B cell (primary cell): ENCODE data around the gene INSIG1. TPM values are rescaled to one million over a fixed set of nuclear protein-coding genes. Genes with fewer than 3 reads are reported as not detected.

Experiments used
- ATAC-seq: fragments of 200-7000 bp; cut with Tn5 transposase; one replicate; pipeline ENCODE4 v1.10.0; 2021; ENCODE audit warnings: low read depth, mild to moderate bottlenecking, moderate number of reproducible peaks, moderate library complexity
- CTCF ChIA-PET: fragments of 350-600 bp; sonication (Branson Sonifier 250); formaldehyde crosslinking; loops from one replicate; lab custom pipeline; 2021; ENCODE audit warnings: antibody characterized with exemption, inconsistent platforms; lab: Charles Lee
- POLR2A ChIA-PET: fragments of 350-600 bp; sonication (Branson Sonifier 250); formaldehyde crosslinking; loops from one replicate; lab custom pipeline; 2021; ENCODE audit warnings: antibody characterized with exemption; lab: Charles Lee
- DNase-seq: peaks from one replicate; pipeline ENCODE4 v3.0.0; 2013
- H2AFZ ChIP-seq: 2 replicates; pipeline ENCODE4 v1.6.1; 2012; ENCODE audit warnings: mild to moderate bottlenecking, low read depth, low read length; ENCODE audit not compliant: insufficient read depth, poor library complexity, severe bottlenecking
- H3K27ac ChIP-seq, 2 donors: 1 replicate in 1 of 2; 2 replicates in 1 of 2; pipeline ENCODE4 v1.5.1; 2012 to 2013; ENCODE audit warnings: low read length in 2 of 2, mild to moderate bottlenecking in 2 of 2, moderate library complexity in 1 of 2
- H3K27me3 ChIP-seq, 4 experiments: fragments of 200-600 bp in 1 of 4; sonication (generic) in 1 of 4; replicated peaks in 1 of 4; 1 replicate in 2 of 4; 2 replicates in 2 of 4; pipeline versions ENCODE4 v1.6.1 to v1.7.0; 2013 to 2016; ENCODE audit warnings: low read length in 3 of 4, mild to moderate bottlenecking in 2 of 4, mixed read lengths in 1 of 4, moderate library complexity in 1 of 4; ENCODE audit not compliant: insufficient read depth in 4 of 4, control insufficient read depth in 3 of 4; ENCODE audit errors: control extremely low read depth in 1 of 4
- H3K36me3 ChIP-seq, 2 experiments: replicated peaks in 1 of 2; 1 replicate in 1 of 2; 2 replicates in 1 of 2; pipeline versions ENCODE4 v1.6.1 to v1.7.1; 2013; ENCODE audit warnings: low read length in 1 of 2; ENCODE audit not compliant: insufficient read depth in 2 of 2, control insufficient read depth in 1 of 2; ENCODE audit errors: control extremely low read depth in 1 of 2, extremely low read depth in 1 of 2
- H3K4me1 ChIP-seq, 2 donors: fragments of 200-600 bp in 1 of 2; sonication (generic) in 1 of 2; 1 replicate in 1 of 2; 2 replicates in 1 of 2; pipeline versions ENCODE4 v1.5.1 to v1.6.1; 2013 to 2017; ENCODE audit warnings: low read length in 2 of 2; ENCODE audit not compliant: control insufficient read depth in 2 of 2, insufficient read depth in 2 of 2
- H3K4me2 ChIP-seq: replicated peaks from 2 replicates; pipeline ENCODE3; 2012; ENCODE audit warnings: mild to moderate bottlenecking, low read depth, low read length; ENCODE audit not compliant: poor library complexity, severe bottlenecking
- H3K4me3 ChIP-seq, 5 experiments: fragments of 200-600 bp in 1 of 5; sonication (generic) in 1 of 5; 1 replicate in 3 of 5; 2 replicates in 2 of 5; pipeline versions ENCODE4 v1.5.1 to v1.7.0; 2011 to 2016; ENCODE audit warnings: low read length in 4 of 5, mild to moderate bottlenecking in 4 of 5, low read depth in 2 of 5, control low read depth in 1 of 5, moderate library complexity in 1 of 5; ENCODE audit not compliant: insufficient read depth in 1 of 5; ENCODE audit errors: control extremely low read depth in 1 of 5, extremely low read depth in 1 of 5
- H3K79me2 ChIP-seq: fragments of 200-600 bp; sonication (generic); one replicate; pipeline ENCODE4 v1.6.0; 2016; ENCODE audit warnings: low read length; ENCODE audit not compliant: control insufficient read depth, insufficient read depth
- H3K9ac ChIP-seq: fragments of 200-600 bp; sonication (generic); 2 replicates; pipeline ENCODE4 v1.6.1; 2017; ENCODE audit warnings: mild to moderate bottlenecking, low read length, moderate library complexity
- H3K9me3 ChIP-seq, 3 donors: one replicate each; pipeline versions ENCODE4 v1.6.1 to v1.7.1; 2013; ENCODE audit warnings: low read length in 2 of 3; ENCODE audit not compliant: control insufficient read depth in 2 of 3, insufficient read depth in 1 of 3; ENCODE audit errors: control extremely low read depth in 1 of 3
- H4K20me1 ChIP-seq: 2 replicates; pipeline ENCODE4 v1.6.0; 2012; ENCODE audit warnings: mild to moderate bottlenecking, low read length; ENCODE audit not compliant: insufficient read depth, control insufficient read depth, poor library complexity, severe bottlenecking
- H3K27ac Mint-ChIP-seq: one replicate; pipeline ENCODE4 v1.8.0; 2021; ENCODE audit warnings: mixed read lengths
- H3K27me3 Mint-ChIP-seq: one replicate; pipeline ENCODE4 v1.8.0; 2021; ENCODE audit warnings: mixed read lengths
- H3K4me1 Mint-ChIP-seq: one replicate; pipeline ENCODE4 v1.8.0; 2021; ENCODE audit warnings: mixed read lengths
- H3K4me3 Mint-ChIP-seq: one replicate; pipeline ENCODE4 v1.8.0; 2021; ENCODE audit warnings: mixed read lengths
- H3K9me3 Mint-ChIP-seq: one replicate; pipeline ENCODE4 v1.8.0; 2022; ENCODE audit warnings: mixed read lengths; ENCODE audit not compliant: insufficient read depth
- EZH2 ChIP-seq: IDR thresholded peaks from 2 replicates; pipeline ENCODE4 v1.6.1; 2012; ENCODE audit warnings: borderline replicate concordance, low read depth, mild to moderate bottlenecking, moderate library complexity, low read length; ENCODE audit not compliant: insufficient read depth, poor library complexity, severe bottlenecking
- WGBS: methylation state at CpG from one replicate; pipeline ENCODE4 v1.1.5; 2013; ENCODE audit warnings: missing lambda C conversion rate; ENCODE audit not compliant: insufficient coverage; 5-methylcytosine and 5-hydroxymethylcytosine counted together
- intact Hi-C: fragments of 100-400 bp; cut with micrococcal nuclease; formaldehyde crosslinking; loops from one replicate; pipeline ENCODE4 v1.10.0; 2022
- polyA plus RNA-seq: library from polyadenylated mRNA; depleted of rRNA; stranded (reverse); fragments of >200 nt; gene quantifications from 2 replicates; pipeline ENCODE4 v1.2.3, GENCODE V29; 2012
- total RNA-seq, 2 donors: library from RNA; stranded (reverse); fragments of 120-200 nt in 1 of 2; gene quantifications; 1 replicate in 1 of 2; 2 replicates in 1 of 2; pipeline versions ENCODE4 v1.2.3 to v1.2.4, GENCODE V29; 2013 to 2022
- TF ChIP-seq, protein P1 (sequence below): fragments of 200-600 bp; IDR thresholded peaks from one replicate; pipeline ENCODE4 v1.8.0; 2022; ENCODE audit warnings: antibody characterized with exemption, mild to moderate bottlenecking

INSIG1 gene
- total and polyA plus RNA-seq, 2 donors (not counting 1 experiment from before 2014, with no cell fraction given), result 32.2 to 56.2 TPM

DNA sequence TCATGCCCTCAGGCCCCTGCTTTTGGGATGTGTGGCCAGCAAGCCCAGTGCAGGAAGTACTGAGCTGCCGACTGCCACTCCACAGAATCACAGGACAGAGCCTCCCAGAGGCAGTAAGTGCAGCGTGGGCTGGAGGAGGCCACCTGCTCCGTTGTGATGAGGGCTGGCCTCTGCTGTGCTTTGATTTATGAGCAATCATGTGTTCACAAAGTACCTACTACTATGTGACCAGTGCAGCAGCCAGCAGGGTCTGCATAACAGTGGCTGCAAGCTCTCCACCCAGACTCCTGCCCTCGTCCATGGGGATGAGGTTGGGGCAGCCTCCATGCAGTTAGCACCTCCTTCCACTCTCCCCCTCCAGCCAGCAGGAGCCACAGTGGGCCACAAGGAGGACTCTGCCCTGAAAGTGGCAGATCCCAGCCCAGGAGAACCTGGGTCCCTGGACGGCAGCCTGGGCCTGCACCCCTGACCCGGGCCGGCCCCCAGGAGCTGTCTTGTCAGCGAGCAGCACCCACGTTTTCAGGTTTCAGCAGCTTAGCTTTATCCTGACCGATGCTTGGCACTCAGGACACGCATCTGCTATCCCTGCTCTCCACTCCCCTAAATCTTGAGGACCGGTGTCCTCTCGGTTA lies 37.7 kb upstream of the INSIG1 start:
- ATAC-seq, result no peak
- Histone ChIP-seq H4K20me1 (no peaks in the 10 kb centered on the region), H3K79me2 (no peaks in the 10 kb centered on the region), H3K9me3 (no peaks in the 10 kb centered on the region), H3K4me3 (no peak overlapping the region), H3K27ac (no peak overlapping the region), H3K9ac (no peak overlapping the region), H3K4me2 (no peak overlapping the region), H2AFZ (no peak overlapping the region), H3K4me1 (no peaks in the 10 kb centered on the region), H3K27me3 (no peaks in the 10 kb centered on the region), H3K36me3 (no peaks in the 10 kb centered on the region)
- no peaks in the 10 kb centered on the region for H3K4me1 Mint-ChIP-seq
- 86% methylated on average over 13 of the region's 13 CpGs for WGBS
- H3K9me3 Mint-ChIP-seq, result no peaks in the 10 kb centered on the region
- TF ChIP-seq, protein P1, sequence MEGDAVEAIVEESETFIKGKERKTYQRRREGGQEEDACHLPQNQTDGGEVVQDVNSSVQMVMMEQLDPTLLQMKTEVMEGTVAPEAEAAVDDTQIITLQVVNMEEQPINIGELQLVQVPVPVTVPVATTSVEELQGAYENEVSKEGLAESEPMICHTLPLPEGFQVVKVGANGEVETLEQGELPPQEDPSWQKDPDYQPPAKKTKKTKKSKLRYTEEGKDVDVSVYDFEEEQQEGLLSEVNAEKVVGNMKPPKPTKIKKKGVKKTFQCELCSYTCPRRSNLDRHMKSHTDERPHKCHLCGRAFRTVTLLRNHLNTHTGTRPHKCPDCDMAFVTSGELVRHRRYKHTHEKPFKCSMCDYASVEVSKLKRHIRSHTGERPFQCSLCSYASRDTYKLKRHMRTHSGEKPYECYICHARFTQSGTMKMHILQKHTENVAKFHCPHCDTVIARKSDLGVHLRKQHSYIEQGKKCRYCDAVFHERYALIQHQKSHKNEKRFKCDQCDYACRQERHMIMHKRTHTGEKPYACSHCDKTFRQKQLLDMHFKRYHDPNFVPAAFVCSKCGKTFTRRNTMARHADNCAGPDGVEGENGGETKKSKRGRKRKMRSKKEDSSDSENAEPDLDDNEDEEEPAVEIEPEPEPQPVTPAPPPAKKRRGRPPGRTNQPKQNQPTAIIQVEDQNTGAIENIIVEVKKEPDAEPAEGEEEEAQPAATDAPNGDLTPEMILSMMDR, result no peak
- no peak for TF ChIP-seq EZH2
- peaks cover 9% of the 10 kb centered on the region for H3K27me3 Mint-ChIP-seq
- DNase-seq, result no peak
- H3K27ac Mint-ChIP-seq, result no peak overlapping the region
- no peak overlapping the region for H3K4me3 Mint-ChIP-seq
- CTCF ChIA-PET, result no interaction called here
- intact Hi-C loops, result no loop called here
- POLR2A ChIA-PET, result no interaction called here

DNA sequence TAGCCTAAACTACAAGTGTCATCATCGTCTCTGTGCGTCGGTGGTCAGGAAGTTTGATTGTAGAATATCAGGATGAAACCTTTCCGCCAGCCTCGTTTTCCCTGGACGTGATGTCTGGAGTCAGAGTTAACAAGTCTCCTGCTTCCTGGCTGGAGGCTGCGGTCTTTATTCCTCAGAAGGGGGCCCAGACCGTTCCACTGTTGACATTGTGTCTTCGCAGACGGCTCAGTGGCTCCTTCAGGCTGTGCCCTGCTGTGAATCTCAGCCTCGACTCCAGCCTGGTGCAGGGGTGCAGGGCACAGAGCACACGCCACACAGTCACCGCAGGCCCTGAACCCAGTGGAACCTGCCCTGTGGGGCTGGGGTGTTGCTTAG lies 37.2 kb upstream of the INSIG1 start:
- Histone ChIP-seq H3K9me3 (no peaks in the 10 kb centered on the region), H3K36me3 (no peaks in the 10 kb centered on the region), H3K79me2 (no peaks in the 10 kb centered on the region), H3K27ac (no peak overlapping the region), H3K4me2 (no peak overlapping the region), H3K9ac (no peak overlapping the region), H3K27me3 (no peaks in the 10 kb centered on the region), H2AFZ (no peak overlapping the region), H4K20me1 (no peaks in the 10 kb centered on the region), H3K4me3 (no peak overlapping the region), H3K4me1 (no peaks in the 10 kb centered on the region)
- Mint-ChIP-seq H3K9me3 (no peaks in the 10 kb centered on the region), H3K4me3 (no peak overlapping the region), H3K27me3 (peaks cover 9% of the 10 kb centered on the region), H3K4me1 (no peaks in the 10 kb centered on the region), H3K27ac (no peak overlapping the region)
- intact Hi-C loops, result no loop called here
- no peak for DNase-seq
- WGBS, result 90% methylated on average over 13 of the region's 13 CpGs
- CTCF ChIA-PET, result no interaction called here
- TF ChIP-seq, protein P1, result no peak
- TF ChIP-seq EZH2, result no peak
- POLR2A ChIA-PET, result no interaction called here
- no peak for ATAC-seq
